ENCODE results near the gene TTC16. TPM values are rescaled to one million over a fixed set of nuclear protein-coding genes. Genes with fewer than 3 reads are reported as not detected.

The TTC16 gene
- total RNA-seq, 1 donor from 2014 or later: not detected

GRCh38 chr9:127711226-127711701 is 4.6 kb upstream of the TTC16 start:
- H3K4me1 Mint-ChIP-seq (ENCODE audit: unreplicated experiment): peaks cover 14% of the 10 kb centered on the region
- H3K36me3 Mint-ChIP-seq (ENCODE audit: unreplicated experiment): no peaks in the 10 kb centered on the region
- no peaks in the 10 kb centered on the region for H3K27me3 Mint-ChIP-seq (ENCODE audit: unreplicated experiment)
- H3K27ac Mint-ChIP-seq (ENCODE audit: unreplicated experiment): no peak overlapping the region
- H3K4me3 Mint-ChIP-seq (ENCODE audit: unreplicated experiment): no peak overlapping the region
- TF ChIP-seq, protein P1, sequence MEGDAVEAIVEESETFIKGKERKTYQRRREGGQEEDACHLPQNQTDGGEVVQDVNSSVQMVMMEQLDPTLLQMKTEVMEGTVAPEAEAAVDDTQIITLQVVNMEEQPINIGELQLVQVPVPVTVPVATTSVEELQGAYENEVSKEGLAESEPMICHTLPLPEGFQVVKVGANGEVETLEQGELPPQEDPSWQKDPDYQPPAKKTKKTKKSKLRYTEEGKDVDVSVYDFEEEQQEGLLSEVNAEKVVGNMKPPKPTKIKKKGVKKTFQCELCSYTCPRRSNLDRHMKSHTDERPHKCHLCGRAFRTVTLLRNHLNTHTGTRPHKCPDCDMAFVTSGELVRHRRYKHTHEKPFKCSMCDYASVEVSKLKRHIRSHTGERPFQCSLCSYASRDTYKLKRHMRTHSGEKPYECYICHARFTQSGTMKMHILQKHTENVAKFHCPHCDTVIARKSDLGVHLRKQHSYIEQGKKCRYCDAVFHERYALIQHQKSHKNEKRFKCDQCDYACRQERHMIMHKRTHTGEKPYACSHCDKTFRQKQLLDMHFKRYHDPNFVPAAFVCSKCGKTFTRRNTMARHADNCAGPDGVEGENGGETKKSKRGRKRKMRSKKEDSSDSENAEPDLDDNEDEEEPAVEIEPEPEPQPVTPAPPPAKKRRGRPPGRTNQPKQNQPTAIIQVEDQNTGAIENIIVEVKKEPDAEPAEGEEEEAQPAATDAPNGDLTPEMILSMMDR (IDR thresholded peaks at IDR 0.05): no peak
- DNase-seq (ENCODE audit: extremely low spot score, unreplicated experiment): no peak
- no peaks in the 10 kb centered on the region for H3K9me3 Mint-ChIP-seq (ENCODE audit: unreplicated experiment)

GRCh38 chr9:127711831-127712274 is 4.0 kb upstream of the TTC16 start:
- H3K4me1 Mint-ChIP-seq (ENCODE audit: unreplicated experiment): peaks cover 15% of the 10 kb centered on the region
- no peaks in the 10 kb centered on the region for H3K36me3 Mint-ChIP-seq (ENCODE audit: unreplicated experiment)
- no peak for DNase-seq (ENCODE audit: extremely low spot score, unreplicated experiment)

GRCh38 chr9:127712371-127712770 is 3.5 kb upstream of the TTC16 start:
- no peak for DNase-seq (ENCODE audit: extremely low spot score, unreplicated experiment)
- Mint-ChIP-seq H3K4me3 (ENCODE audit: unreplicated experiment) (no peak overlapping the region), H3K27ac (ENCODE audit: unreplicated experiment) (no peak overlapping the region), H3K36me3 (ENCODE audit: unreplicated experiment) (no peaks in the 10 kb centered on the region), H3K27me3 (ENCODE audit: unreplicated experiment) (no peaks in the 10 kb centered on the region), H3K9me3 (ENCODE audit: unreplicated experiment) (no peaks in the 10 kb centered on the region), H3K4me1 (ENCODE audit: unreplicated experiment) (peaks cover 15% of the 10 kb centered on the region)
- TF ChIP-seq, protein P1 (IDR thresholded peaks at IDR 0.05): no peak

More at GRCh38 chr9:127711831-127712274, 4.0 kb upstream of the TTC16 start:
- no peaks in the 10 kb centered on the region for H3K27me3 Mint-ChIP-seq (ENCODE audit: unreplicated experiment)
- no peak overlapping the region for H3K4me3 Mint-ChIP-seq (ENCODE audit: unreplicated experiment)
- TF ChIP-seq, protein P1 (IDR thresholded peaks at IDR 0.05): no peak
- H3K9me3 Mint-ChIP-seq (ENCODE audit: unreplicated experiment): no peaks in the 10 kb centered on the region
- H3K27ac Mint-ChIP-seq (ENCODE audit: unreplicated experiment): no peak overlapping the region

- TF ChIP-seq, protein P1 (IDR thresholded peaks at IDR 0.05): no peak
- no peak overlapping the region for H3K4me3 Mint-ChIP-seq (ENCODE audit: unreplicated experiment)
- peaks cover 15% of the 10 kb centered on the region for H3K4me1 Mint-ChIP-seq (ENCODE audit: unreplicated experiment)
- no peak for DNase-seq (ENCODE audit: extremely low spot score, unreplicated experiment)
- H3K9me3 Mint-ChIP-seq (ENCODE audit: unreplicated experiment): no peaks in the 10 kb centered on the region
- no peak overlapping the region for H3K27ac Mint-ChIP-seq (ENCODE audit: unreplicated experiment)
- no peaks in the 10 kb centered on the region for H3K36me3 Mint-ChIP-seq (ENCODE audit: unreplicated experiment)
- no peaks in the 10 kb centered on the region for H3K27me3 Mint-ChIP-seq (ENCODE audit: unreplicated experiment)
These were observed 3.0 kb upstream of the TTC16 start for GRCh38 chr9:127712867-127713266.

DNA sequence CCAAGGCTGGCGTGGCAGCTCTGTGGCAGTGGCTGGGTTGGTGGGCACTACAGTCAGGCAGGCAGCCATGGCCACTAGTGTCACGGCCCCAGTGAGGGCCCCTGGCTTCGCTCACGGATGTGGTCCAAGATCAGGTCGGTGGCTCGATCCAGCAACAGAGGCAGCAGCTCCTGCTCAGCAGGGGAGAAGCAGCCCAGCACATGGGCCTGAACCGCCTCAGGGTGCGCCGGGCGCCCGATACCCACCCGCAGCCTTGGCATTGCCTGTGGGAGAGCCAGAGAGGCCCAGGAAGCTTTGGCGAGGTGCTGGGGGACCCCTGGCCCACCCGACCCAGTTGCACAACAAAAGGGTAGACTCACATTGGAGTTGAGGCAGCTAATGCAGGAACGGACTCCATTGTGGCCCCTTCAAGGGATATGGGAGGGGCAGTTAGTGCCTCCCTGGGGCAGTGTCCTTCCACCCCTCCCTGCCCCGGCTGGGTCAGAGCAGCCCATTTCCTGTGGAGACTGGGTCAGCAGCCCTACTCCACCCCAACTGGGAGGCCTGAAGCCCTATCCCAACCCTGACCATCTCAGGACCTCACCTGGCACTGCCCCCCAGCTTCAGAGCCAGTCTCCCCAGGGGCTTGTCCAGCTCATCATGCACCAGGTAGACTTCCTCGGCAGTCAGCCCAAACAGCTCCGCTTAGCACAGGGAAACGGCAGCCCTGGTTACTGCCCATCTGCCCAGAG is 1.7 kb upstream of the TTC16 start:
- peak overlapping the region; percentile 100 for H3K4me3 Mint-ChIP-seq (ENCODE audit: unreplicated experiment)

More for the DNA sequence above, 1.7 kb upstream of the TTC16 start:
- no peak for DNase-seq (ENCODE audit: extremely low spot score, unreplicated experiment)
- H3K4me1 Mint-ChIP-seq (ENCODE audit: unreplicated experiment): peaks cover 15% of the 10 kb centered on the region
- no peaks in the 10 kb centered on the region for H3K9me3 Mint-ChIP-seq (ENCODE audit: unreplicated experiment)
- H3K36me3 Mint-ChIP-seq (ENCODE audit: unreplicated experiment): no peaks in the 10 kb centered on the region
- no peak overlapping the region for H3K27ac Mint-ChIP-seq (ENCODE audit: unreplicated experiment)
- no peaks in the 10 kb centered on the region for H3K27me3 Mint-ChIP-seq (ENCODE audit: unreplicated experiment)
- TF ChIP-seq, protein P1 (IDR thresholded peaks at IDR 0.05): no peak

Data from osteocyte (in vitro differentiated cells).